ENCODE measurements around the gene SDHAF1.
A peak's percentile ranks its signal among the peaks of the same experiment; 100 is the strongest.

Gene SDHAF1

DNA sequence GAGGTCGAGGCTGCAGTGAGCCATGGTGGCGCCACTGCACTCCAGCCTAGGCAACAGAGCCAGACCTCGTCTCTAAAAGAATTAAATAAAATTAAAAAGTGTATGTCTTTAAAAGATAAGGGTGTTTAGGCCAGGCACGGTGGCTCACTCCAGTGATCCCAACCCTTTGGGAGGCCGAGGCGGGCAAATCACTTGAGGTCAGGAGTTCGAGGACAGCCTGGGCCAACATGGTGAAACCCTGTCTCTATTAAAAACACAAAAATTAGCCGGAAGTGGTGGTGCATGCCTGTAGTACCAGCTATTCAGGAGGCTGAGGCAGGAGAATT, 7.5 kb upstream of the SDHAF1 start:
- peak; percentile 44 for DNase-seq

DNA sequence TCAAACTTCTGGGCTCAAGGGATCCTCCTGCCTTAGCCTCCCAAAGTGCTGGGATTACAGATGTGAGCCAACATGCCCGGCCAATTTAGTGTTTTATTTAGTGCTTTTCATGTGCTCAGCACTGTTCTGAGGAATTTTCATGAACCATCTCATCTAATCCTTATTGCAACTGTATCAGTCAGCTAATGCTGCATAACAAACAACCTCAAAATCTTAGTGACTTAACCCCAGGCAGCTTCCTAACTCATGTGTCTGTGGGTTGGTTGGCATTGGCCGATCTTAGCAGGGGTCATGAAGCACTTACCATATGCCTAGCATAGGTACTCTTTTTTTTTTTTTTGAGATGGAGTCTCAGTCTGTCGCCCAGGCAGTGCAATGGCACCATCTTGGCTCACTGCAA, 6.2 kb upstream of the SDHAF1 start:
- DNase-seq = no peak

DNA sequence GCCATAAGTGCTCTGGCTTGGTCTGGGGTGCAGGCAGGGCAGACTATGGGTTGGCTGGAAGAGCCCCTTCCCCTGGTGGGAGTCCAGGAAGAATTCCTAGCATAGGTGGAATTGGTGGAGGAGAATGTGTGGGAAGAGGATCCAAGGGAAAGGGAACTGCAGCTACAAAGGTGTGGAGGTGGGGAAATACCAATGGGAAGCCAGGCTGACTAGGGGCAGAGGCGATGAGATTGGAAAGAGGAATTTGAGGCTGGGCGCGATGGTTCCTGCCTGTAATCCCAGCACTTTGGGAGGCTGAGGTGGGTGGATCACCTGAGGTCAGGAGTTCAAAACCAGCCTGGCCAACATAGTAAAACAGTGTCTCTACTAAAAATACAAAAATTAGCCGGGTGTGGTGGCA, 4.8 kb upstream of the SDHAF1 start:
- DNase-seq = no peak

DNA sequence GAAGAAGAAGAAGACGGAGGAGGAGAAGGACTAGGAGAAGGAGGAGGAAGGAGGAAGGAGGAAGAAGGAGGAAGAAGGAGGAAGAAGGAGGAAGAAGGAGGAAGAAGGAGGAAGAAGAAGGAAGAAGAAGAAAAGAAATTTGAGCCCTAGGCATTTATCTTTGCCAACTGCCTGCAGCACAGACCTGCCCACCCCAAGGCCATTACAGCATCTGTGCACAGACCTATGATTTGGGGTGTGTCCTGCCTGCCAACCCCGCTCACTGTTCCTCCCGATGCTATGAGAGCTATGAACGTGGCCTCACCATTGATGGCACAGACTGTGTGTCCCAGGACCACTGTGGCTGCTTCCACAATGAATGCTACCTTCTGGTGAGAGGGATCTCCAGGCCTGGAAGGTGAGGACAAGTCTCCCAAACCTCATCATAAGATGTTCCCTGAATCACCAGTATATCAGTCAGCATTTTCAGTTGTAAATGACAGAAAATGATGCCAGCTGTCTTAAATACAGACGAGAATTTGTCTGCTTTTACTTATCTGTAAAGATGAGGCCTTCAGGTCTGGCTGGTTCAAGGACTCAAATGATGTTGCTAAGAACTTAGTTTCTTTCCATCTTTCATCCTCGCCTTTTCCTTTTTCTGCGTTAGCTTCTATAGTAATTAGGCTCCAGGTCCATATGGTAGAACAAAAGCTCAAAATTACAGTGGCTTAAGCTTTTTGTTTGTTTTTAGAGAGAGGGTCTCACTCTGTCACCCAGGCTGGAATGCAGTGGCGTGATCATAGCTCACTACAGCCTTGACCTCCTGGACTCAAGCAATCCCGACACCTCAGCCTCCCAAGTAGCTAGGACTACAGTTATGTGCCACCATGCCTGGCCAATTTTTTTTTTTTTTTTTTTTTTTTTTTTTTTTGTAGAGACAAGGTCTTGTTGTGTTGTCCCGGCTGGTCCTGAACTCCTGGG, 3.9 kb upstream of the SDHAF1 start:
- DNase-seq = no peak

DNA sequence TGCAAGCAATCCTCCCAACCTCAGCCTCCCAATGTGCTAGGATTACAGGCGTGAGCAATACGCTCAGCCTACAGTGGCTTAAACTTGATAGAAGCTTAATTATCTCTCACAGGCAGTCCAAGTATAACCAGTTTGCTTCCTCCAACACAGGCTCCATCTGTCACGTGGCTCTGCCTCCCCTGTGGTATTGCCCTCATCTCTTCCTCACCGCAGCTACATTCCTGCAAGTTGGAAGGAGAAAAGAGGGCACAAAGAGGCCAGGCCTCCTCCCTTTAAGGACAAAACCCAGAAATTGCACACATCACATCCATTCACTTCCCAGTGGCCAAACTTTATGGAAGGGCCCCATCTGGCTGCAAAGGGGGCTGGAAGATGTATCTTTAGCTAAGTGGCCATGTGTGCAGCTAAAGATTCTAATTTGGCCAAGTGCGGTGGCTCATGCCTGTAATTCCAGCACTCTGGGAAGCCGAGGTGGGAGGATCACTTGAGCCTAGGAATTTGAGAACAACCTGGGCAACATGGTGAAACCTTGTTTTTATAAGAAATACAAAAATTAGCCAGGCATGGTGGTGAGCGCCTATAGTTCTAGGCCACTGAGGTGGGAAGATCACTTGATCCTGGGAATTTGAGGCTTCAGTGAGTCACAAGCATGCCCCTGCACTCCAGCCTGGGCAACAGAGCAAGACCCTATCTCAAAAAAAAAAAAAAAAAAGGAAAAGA, 3.1 kb upstream of the SDHAF1 start:
- no peak for DNase-seq

DNA sequence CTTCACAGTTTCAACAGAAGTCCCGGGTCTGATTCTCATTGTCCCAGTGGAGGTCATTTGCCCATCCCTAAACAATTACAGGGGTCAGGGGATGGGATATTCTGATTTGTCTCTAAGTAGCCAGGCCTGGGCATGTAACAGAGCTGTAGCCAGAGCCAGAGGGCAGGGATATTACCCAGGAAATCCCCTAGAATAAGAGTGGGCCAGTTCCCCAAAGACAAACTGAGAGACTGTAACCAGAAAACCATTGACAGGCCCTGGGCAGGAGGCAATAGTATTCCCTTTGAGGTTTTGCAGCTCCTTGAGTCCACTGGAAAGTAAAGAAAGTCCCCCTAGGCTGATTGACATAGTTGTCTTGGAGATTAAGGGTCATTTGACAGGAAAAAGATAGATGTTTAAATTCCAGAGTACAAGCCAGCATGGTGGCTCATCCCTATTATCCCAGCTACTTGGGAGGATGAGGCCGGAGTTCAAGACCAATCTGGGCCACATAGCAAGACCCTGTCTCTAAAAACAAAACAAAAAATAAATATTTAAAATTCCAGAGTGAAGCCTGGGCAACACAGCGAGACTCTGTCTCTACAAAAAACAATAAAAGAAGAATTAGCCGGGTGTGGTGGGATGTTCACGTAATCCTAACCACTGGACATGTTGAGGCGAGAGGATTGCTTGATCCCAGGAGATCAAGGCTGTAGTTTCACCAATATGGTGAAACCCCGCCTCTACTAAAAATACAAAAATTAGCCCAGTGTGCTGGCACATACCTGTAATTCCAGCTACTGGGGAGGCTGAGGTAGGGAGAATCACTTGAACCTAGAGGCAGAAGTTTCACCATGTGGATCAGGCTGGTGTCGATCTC, 1.9 kb upstream of the SDHAF1 start:
- DNase-seq = no peak

DNA sequence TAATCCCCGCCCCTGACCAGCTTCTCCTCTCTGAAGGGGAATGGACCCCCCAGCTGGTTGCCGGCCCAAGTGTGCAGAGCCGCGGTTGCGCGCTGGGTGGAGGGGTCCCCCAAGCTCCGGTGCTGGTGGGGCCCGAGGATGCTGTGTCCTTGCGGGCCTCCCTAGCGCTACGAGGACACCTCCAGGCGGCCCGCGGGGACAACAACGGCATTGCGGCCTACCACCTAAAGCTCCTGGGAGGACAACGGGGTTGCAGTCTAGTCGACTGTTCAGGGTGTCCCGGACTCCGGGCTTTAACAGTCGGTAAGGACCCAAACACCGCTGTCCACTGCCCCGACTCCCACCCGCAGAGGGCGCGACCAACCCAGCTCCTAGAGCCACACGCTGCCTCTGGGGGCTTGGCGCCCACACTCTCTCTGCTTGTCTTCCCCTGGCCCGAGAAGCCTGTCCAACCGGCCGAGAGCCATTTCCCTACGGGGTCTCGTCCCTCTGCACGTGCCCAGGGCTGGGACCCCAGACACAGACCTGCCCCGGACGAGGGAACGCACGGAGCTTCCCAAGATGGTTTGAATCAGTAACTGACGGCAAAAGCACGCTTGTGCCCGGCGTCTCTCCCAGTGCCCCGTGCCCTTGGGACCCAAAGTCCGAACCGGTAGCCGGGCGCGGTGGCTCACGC, 927 bp upstream of the SDHAF1 start:
- DNase-seq = peak; percentile 59

DNA sequence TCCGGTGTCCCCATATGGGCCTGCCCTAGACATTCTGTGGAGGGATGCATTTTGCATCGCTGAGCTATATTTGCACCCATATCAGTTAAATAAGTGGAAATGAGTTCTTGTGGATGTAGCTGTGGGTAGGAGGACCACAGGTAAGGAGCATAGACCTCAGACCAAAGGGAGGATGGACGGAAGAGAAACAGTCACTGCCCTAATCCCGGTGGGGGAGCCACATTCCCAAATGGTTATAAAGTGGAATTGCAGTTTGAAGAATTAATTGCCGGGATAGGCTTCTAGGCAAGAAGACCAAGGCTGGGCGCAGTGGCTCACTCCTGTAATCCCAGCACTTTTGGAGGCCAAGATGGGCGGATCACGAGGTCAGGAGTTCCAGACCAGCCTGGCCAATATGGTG, 1.8 kb downstream of the SDHAF1 start:
- DNase-seq = no peak

DNA sequence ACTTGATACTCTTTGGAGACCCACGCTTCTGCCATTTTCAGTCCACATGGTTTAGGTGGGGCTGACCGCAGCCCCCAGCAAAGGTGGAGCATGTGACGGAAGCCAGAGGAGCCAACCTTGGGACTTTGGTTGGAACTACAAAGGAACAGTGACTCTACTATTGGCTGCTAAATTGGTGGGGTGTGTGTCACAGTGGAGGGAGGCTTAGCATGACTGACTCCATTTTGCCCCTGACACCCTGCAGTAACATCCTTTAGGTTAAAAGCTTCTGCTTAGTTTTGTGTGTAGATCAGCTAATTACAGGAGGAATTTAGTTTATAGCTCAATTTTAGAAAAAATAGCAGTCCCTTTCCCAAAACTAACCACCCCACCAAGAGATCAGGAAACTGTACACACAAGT, 6.6 kb downstream of the SDHAF1 start:
- DNase-seq = no peak

DNA sequence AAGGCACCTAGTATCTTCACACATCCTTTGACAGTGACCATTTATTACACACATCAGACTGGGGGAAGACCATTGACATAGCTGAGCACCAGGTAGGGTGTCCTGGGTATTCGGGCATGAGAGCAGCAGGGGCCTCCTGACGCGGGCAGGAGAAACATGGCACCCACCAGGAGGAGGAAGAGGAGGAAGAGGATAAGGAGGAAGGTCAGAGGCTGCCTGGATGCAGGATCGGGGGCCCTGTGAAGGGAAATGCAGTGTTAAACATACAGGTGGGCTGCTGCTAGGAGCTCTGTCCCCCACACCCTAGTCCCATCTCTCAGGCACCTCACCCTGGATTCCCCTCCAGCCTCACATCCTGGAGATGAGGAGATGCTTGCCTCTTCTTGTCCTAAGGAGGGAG, 8.3 kb downstream of the SDHAF1 start:
- DNase-seq = no peak

DNA sequence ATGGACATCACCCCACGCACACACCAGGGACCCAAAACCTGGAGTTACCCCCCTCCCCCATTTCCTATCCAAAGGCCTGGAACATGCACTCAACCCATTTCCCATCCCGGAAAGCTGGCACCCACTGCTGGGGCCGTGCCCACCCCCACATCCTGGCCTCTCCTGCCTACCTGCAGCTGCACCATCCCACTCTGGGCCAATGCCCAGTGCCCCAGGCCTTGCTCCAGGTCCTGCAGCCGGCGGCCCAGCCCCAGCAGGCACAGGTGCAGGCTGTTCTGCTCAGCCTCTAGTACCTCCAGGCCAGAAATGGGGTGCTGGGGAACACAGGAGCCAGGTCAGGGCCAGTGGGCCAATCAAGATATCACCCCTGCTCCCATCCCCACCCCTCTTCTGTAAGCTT, 12.0 kb downstream of the SDHAF1 start:
- no peak for DNase-seq

DNA sequence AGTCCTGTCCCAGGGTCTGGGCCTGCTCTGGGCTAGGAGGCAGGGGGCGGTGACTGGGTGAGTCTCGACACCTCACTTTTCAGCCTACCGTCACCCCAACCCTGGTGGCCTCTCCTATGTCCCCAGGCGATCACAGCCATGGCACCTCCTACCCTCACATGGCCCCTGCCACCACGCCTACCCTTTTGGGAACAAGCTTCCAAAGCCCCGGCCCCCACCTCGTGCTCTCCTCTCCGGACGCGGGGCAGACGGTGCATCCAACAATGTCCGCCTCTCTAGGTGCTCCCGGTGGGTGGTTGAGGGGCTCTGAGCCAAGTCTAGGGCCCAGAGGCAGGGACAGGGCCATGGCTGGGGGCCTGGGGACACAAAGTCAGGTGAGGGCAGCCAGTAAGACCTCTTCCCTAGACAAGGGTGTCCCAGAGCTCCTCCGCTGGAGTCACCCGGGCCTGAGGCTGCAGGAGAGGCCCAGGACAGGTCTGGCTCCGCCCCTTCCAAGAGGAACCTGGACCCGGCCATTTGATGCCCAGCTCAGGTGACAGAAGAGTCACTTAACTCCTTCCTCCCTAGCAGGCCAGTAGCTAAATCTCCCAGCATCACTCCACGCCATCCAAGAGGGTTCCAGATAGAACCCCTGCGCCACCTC, 13.5 kb downstream of the SDHAF1 start, which contains the start of gene SYNE4:
SYNE4 (minus strand) TSS at position 478 of the 643 bp plus-strand sequence; CDS start at position 346, 132 bp downstream.
- DNase-seq = no peak

DNA sequence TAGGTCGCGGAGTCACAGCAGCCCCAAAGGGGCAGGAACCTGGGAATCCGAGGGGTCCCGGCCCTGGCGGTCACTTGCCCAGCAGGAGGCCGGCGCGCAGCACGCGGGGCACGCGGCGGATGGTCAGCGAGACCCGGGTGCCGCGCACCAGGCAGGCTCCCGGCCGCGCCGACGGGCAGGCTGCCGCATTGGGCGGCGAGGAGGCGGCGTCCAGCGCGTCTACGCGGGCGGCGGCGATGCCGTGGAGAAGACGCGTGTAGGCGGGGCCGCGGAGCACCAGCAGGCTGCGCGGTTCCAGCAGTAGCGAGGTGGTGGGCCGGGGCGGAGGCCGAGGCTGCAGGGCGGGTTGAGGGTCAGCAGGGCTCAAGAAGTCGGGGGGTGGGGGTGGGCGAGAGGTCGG, 14.2 kb downstream of the SDHAF1 start:
- DNase-seq = peak; percentile 55

DNA sequence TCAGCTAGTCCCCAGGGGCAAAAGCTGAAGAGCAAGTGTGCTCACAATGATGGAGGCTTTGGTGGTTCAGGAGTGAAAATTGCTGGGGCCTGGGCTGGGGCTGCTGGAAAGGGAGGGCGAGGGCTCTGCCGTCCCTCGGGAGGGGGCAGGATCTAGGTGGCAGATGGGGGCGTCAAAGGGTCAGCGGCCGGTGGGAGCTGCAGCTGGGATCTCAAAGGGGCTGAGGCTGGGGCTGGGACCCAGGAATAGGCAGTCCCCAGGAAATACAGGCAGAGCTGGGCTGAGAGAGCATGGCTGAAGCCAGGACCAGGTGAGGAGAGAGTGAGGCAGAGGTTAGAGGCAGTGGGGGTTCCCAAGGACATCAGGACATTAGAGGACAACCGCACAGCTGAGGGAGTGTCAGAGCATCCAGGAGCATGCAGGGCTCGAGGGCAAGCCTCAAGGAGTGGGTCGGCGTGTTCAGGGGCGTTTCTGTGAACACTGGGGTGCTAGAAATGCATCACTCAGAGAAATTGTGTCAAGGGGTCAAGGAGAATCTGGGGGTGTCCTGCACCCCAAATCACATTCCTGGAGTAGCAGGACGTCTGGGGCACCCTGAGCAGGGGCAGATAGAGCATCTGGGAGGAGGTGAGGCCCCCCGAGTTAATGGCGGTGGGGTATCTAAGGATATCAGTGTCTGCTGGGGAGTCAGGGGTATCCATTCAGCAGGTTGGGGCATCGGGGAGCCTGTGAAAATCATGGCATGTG, 14.8 kb downstream of the SDHAF1 start:
- DNase-seq = no peak

DNA sequence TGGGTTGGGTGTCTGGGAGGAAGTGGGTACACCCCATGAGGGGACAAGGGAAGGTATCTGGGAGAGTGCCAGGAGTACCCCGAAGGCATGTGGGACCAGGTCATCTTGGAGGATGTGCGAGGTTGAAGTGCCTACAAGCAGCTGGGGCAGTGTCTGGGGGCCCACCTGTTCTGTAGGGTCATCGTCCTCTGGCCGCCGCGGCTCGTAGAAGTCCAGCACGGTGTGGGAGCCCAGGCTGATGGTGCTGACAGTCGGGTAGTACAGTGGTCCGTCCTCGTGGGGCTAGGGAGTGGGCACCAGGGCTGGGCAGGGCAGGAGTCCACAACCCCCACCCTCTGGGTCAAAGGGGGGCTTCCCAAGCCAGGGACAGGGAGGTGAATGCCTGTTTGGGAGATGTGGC, 15.4 kb downstream of the SDHAF1 start:
- no peak for DNase-seq

DNA sequence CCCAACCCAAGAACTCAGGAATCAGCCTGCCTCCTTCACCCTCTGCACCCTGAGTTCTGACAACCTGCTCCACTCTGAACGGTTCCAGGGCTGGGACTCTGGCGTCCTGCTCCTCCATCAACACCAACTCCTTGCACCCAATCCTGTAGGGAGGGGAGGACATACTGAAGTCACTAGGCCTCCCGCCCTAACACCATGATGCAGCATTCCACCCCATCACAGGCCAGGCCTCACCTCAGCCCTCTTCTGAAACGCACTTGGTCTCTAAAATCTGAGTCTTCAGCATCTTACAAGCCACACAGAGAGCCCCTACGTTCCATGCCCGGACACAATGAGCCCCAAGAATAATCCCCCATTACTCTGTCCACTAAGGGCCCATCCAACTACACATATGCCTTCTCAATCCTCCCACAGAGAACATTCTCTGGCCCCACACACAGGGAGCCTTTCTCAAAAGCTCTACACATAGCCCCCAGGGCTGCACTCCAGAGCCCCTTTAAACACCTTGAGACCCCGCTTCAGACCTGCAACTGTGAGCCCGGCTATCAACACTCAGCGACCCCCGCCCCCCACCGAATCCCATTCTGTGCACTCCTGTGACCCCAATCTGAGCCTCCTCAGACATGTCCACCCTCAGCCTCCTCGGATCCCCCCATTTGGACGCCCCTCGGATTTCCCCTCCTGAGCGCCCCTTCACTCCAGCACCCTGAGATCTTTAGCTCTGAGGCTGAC, 18.5 kb downstream of the SDHAF1 start:
- no peak for DNase-seq

DNA sequence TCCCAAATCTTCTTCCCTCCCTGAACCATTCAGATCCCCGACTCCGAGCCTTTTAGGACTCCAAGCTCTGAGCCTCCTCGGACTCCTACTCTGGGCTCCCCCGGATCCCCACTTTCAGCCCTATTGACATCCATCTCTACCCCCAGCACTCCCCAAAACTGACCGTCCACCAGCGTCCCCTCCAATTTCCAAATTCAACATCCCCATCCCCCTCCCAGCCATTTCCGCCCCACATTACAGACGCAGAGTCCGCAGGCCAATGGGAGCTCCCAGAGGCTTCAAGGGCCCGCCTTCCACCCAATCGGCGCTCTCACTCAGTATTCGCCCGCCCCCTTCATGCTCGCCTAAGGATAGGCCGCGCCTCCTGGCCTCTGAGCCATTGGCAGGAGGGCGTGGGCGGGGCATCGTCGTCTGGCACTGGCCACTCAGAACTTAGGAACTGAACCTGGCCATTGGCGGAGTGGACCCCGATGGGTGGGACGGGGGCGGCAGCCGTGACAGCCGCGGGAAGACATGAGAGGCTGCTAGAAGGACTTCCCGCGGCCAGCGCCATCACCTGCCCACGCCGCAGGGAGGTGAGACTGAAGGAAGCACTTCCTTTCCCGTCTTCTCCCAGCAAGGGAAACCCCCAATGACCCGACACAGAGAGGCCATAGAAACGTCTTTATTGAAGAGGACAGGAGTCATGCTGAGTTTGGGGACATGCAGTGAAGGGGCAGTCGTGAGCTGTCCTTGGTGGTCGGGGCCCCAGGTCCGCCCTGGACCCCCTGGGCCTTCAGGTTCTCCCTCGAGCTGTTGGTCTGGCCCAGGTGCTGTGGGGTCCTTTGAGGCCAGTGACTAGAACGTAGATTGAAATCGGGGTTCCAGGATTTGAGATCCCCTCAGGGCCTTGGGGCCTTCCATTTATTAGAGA, 19.3 kb downstream of the SDHAF1 start, which contains the start of gene ALKBH6:
ALKBH6 (minus strand) TSS at position 202 of the 913 bp plus-strand sequence. CDS start 816 bp downstream, outside the sequence.
- DNase-seq = peak; percentile 94

DNA sequence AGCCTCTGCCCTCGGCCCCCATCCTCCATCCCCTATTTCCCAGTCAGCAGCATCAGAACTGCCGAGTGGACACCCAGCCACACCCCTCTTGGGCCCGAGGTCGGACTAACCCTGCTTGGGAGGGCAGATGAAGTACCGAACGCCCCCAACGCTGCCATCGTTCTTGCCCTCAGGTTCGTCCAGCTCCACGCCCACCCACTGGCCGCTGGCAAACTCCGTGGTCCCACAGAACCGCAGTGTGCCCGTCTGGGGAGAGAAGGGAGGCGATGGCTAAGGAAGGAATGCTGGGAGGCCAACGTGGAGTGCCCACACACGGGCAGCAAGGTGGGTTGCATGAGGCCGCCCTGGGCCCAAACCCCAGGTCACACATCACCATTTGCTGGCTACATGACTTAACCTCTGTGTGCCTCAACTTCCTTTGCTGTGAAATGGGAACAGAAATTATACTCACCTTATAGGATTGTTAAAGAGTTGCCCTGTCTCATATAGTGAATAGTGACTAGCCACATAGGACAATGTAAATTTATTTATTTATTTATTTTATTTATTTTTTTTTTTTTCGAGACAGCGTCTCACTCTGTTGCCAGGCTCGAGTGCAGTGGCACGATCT, 24.2 kb downstream of the SDHAF1 start:
- no peak for DNase-seq

DNA sequence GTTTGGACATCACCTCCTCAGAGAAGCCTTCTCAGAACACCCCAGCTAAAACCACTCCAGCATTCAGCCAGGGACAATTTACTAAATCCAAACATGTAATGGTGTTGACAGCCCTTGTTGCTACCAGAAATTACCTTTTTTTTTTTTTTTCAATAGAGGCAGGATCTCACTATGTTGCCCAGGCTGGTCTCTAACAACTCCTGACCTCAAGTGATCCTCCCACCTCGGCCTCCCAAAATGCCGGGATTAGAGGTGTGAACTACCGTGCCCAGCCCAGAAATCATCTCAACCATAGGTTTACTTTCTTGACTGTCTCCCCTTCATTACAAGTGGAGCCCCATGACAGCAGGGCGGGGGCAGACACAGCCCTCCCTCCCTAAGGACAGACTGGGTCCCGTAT, 28.4 kb downstream of the SDHAF1 start:
- DNase-seq = no peak

Measured in retina (tissue), 1 donor.